RWPE2 (cell line): ENCODE measurements around the gene RPIA.

Experiments used
- ATAC-seq: fragments of 200-7000 bp; cut with Tn5 transposase; 3 replicates; pipeline ENCODE4 v1.9.1; 2021; ENCODE audit warnings: low read depth
- DNase-seq: peaks from one replicate; pipeline ENCODE4 v3.0.0-alpha.2; 2020; ENCODE audit warnings: low spot score
- H3K27ac ChIP-seq: fragments of 450-650 bp; 2 replicates; pipeline ENCODE4 v1.5.1; 2017; ENCODE audit warnings: mild to moderate bottlenecking; ENCODE audit not compliant: poor library complexity, severe bottlenecking
- H3K27me3 ChIP-seq: fragments of 250-450 bp; sonication (Bioruptor Pico); 2 replicates; pipeline ENCODE4 v1.5.1; 2021; ENCODE audit warnings: mild to moderate bottlenecking, moderate library complexity; ENCODE audit not compliant: insufficient read depth, poor library complexity, severe bottlenecking
- H3K36me3 ChIP-seq: fragments of 250-450 bp; sonication (Bioruptor Pico); 2 replicates; pipeline ENCODE4 v1.5.1; 2020; ENCODE audit warnings: low read depth, mild to moderate bottlenecking, moderate library complexity
- H3K4me1 ChIP-seq: fragments of 250-450 bp; sonication (Bioruptor Pico); 2 replicates; pipeline ENCODE4 v1.5.1; 2021; ENCODE audit warnings: mild to moderate bottlenecking, moderate library complexity; ENCODE audit not compliant: insufficient read depth, poor library complexity, severe bottlenecking
- H3K4me3 ChIP-seq: fragments of 250-450 bp; sonication (Bioruptor Pico); 2 replicates; pipeline ENCODE4 v1.5.1; 2021; ENCODE audit warnings: mild to moderate bottlenecking, moderate library complexity; ENCODE audit not compliant: severe bottlenecking
- H3K9me3 ChIP-seq: fragments of 250-450 bp; sonication (Bioruptor Pico); 2 replicates; pipeline ENCODE4 v1.5.1; 2021; ENCODE audit warnings: mild to moderate bottlenecking, moderate library complexity; ENCODE audit not compliant: severe bottlenecking
- CTCF ChIP-seq: fragments of 450-650 bp; IDR thresholded peaks from one replicate; pipeline ENCODE4 v1.5.1; 2017; ENCODE audit warnings: mild to moderate bottlenecking, moderate library complexity; ENCODE audit not compliant: poor library complexity, severe bottlenecking

Gene RPIA

DNA sequence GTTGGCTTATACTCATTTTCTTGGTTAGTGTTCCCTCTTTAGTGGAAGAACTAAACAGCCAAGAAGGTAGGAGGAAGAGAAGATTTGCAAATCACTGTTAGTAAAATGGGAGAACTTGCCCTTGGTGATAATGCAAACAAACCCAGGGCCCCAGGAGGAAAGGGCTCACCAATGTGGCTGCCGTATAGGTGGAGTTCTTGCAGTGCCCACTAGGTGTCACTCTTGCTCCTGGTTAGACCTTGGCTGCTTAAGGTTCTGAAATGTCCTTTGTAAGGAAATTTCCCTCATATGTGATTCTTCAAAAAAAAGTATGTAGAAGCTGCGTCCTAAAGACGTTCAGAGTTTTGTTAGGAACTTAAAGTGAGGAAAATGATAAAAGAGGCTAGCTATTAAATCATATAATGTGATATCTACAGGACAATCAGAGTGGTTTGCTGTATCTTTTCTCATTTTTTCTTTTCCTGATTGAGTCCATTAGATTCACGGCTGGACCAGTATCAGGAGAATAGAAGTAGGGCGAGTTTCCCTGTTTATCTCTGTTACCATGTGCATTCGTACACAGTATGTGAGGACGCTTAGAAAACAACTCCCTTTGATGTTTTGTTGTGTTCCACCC is 48.6 kb downstream of the RPIA start:
- Histone ChIP-seq H3K4me3 (no peak overlapping the region), H3K4me1 (no peaks in the 10 kb centered on the region), H3K9me3 (no peaks in the 10 kb centered on the region), H3K36me3 (peaks cover 53% of the 10 kb centered on the region), H3K27me3 (no peaks in the 10 kb centered on the region), H3K27ac (no peak overlapping the region)
- DNase-seq (no peak), ATAC-seq (peak; percentile 87)
- peak; percentile 91 for TF ChIP-seq CTCF

DNA sequence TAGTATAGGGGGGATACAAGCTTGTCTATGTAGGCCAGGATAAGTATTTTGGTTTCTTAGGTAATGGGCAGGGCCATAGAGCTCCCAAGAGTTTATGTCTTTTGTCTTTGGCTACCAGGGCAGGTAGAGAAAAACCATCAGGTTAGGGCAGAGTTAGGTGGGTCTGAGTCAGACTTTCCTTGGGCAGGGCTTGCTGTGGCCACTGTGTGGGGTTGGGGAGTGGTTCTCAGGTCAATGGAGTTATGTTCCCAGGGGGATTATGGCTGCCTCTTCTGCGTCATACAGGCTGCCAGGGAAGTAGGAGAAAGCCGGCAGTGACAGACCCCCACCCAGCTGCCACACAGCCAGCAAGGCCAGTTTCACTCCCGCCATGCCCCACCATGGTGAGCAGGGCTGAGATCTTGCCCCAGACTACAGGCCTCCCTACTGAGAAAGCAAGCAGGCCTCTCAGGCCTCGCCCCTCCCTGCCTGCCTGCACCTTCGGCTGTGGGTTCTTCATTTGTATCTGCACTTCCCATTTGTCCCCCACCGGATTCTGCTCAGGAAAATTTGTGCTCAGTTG is 55.5 kb downstream of the RPIA start:
- TF ChIP-seq CTCF, result no peak
- no peaks in the 10 kb centered on the region for H3K9me3 ChIP-seq
- H3K4me1 ChIP-seq, result no peaks in the 10 kb centered on the region
- H3K27ac ChIP-seq, result no peak overlapping the region
- no peaks in the 10 kb centered on the region for H3K27me3 ChIP-seq
- ATAC-seq (no peak), DNase-seq (no peak)
- peaks cover 46% of the 10 kb centered on the region for H3K36me3 ChIP-seq
- H3K4me3 ChIP-seq, result no peak overlapping the region

DNA sequence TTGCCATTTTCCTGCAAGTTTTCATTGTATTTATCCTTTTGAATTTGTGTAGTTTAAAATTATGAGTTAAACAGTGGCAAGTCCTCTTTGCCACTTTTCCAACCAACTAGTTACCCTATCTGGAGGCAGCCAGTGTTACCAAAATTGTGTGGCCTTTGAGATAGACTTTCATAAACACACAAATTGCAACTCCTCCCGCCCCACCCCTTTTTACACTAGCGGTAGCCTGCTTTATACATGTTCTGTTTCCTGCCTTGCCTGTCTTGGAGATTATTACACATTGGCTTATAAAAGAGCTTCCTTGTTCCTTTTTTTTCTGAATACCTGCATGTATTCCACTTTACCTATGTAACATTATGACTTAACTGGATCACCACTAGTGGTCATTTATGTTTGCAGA is 56.5 kb downstream of the RPIA start:
- no peak for TF ChIP-seq CTCF
- no peak overlapping the region for H3K27ac ChIP-seq
- H3K9me3 ChIP-seq, result no peaks in the 10 kb centered on the region
- H3K4me1 ChIP-seq, result no peaks in the 10 kb centered on the region
- no peak for ATAC-seq
- H3K27me3 ChIP-seq, result no peaks in the 10 kb centered on the region
- H3K4me3 ChIP-seq, result no peak overlapping the region
- peaks cover 40% of the 10 kb centered on the region for H3K36me3 ChIP-seq
- no peak for DNase-seq

- TF ChIP-seq CTCF, result no peak
- H3K4me1 ChIP-seq, result no peaks in the 10 kb centered on the region
- H3K9me3 ChIP-seq, result no peaks in the 10 kb centered on the region
- H3K4me3 ChIP-seq, result no peak overlapping the region
- no peaks in the 10 kb centered on the region for H3K27me3 ChIP-seq
- peaks cover 19% of the 10 kb centered on the region for H3K36me3 ChIP-seq
- no peak overlapping the region for H3K27ac ChIP-seq
- ATAC-seq (no peak), DNase-seq (no peak)
Observed at GRCh38 chr2:88751768-88752167, 60.3 kb downstream of the RPIA start.
